ENCODE measurements around the gene PIP4P1. TPM values are rescaled to one million over a fixed set of nuclear protein-coding genes. Genes with fewer than 3 reads are reported as not detected.
A peak's percentile ranks its signal among the peaks of the same experiment; 100 is the strongest.
"Not testable (repeated sequence)": the region's sequence is repeated elsewhere in the genome, so short reads cannot be mapped to it uniquely, and the experiment has no call there.

The PIP4P1 gene
- total RNA-seq: 10 to 100 TPM; 20.7 to 41.0 (median 24.6) TPM

DNA sequence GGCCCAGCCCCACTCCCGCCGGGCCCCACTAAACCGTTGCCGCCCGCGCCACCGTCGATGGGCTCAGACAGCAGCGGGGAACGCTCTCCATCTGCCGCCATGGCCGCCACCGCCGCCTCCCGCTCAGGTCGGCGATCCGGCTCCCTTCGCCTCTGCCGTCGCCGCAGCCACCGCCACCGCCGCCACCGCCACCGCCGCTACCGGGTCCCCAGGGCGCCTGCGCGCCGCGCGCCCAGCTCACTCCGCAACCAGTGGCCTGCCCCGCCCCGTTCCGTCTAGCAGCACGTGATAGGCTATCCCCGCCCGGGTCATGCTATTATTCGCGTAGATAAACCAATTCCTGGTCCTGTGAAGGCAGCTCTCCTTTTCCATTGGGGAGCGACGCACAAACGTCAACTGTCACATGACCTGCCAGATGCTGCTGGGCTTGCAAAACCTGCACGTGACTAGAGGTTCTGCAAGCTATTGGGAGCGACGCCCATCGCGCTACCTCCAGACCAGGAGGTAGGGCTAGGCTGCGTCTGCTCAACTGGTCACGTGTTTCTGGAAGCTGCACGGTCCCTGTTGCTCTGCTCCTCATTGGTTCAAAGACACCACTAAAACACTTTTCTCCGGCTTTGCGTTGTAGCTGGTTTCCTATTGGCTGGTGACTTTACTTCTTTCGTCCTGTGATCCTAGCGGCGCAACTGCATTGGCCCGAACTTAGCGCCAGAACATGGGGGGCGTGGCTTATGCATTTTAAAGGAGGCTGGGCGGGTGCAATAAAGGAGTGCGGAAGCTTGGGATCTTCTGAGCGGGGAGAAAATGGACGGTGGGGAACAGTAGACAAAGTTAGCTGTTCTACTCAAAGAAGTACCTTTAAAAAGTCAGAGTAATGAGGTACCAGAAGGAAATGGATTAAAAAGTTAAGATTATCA is at the start of gene PIP4P1:
TSS of gene PIP4P1 (minus strand) at position 210 of the 917 bp plus-strand sequence. CDS start at position 101, 109 bp downstream.
- H3K27ac ChIP-seq: peak within 1 kb of the TSS; percentile 82 to 93
- WGBS, 10 experiments: 0 to 11% (median 0%) methylated on average over 1 to 22 of the region's 67 CpGs; no CpG with 5 or more reads in 2 of the 10 experiments
- H3K4me1 ChIP-seq (replicated peaks in 1 of 2): peaks cover 9 to 12% of the 10 kb centered on the region in 2 donors
- in situ Hi-C loops (cut with MboI; ENCODE audit: low pct_unique_long_range_greater_than_20kb in 2 of 9, low sequenced_read_pairs in 9 of 9, unreplicated experiment in 9 of 9): loop anchor here in 2 of 9 experiments (25.0 kb wide), 1 partner anchor 124 kb away; the partner anchor contains the start of genes CCNB1IP1 (in 2 of the 2) and PARP2 (in 2 of the 2)
- ATAC-seq (replicated peaks in 6 of 8): peak; percentile 91 to 97 (median 97)
- H3K4me3 ChIP-seq: peak within 1 kb of the TSS; percentile 56 to 88 (median 70)

DNA sequence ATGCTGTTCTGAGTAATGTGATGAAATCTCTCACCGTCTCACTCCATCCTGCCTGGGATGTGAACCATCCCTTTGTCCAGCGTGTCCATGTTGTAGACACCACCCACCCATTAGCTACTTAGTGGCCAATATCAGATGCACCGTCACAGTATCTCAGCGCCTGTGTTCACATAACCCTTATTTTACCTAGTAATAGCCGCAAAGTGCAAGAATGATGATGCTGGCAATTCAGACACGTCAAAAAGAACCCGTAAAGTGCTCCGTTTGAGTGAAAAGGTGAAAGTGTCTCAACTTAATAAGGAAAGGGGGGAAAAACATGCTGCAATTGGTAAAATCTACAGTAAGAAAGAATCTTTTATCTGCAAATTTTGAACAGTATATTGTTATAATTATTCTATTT is 47.1 kb upstream of the PIP4P1 start:
- Histone ChIP-seq H3K4me1 (replicated peaks in 1 of 2) (no peaks in the 10 kb centered on the region), H3K4me3 (no peak overlapping the region), H3K27ac (no peak overlapping the region)
- ATAC-seq (replicated peaks in 6 of 8): no peak
- 60 to 96% (median 84%) methylated on average over 4 to 8 of the region's 8 CpGs; no CpG with 5 or more reads in 1 of the 10 experiments for WGBS, 10 experiments
- in situ Hi-C loops (cut with MboI; ENCODE audit: low pct_unique_long_range_greater_than_20kb in 2 of 9, low sequenced_read_pairs in 9 of 9, unreplicated experiment in 9 of 9): no loop called here

DNA sequence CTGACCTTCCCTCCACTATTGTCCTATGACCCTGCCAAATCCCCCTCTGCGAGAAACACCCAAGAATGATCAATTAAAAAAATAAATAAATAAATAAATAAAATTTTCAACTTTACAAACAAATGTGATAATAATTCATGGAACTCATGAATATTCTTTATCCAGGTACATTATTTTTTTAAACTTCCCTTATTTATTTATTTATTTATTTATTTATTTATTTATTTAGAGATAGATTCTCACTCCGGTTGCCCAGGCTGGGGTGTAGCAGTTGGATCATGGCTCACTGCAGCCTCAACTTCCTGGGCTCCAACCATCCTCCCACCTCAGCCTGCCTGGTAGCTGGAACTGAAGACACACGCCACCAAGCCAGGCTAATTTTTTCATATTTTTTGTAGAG is 46.3 kb upstream of the PIP4P1 start:
- 43 to 100% (median 85%) methylated on average over 1 to 2 of the region's 3 CpGs; no CpG with 5 or more reads in 2 of the 10 experiments for WGBS, 10 experiments
- H3K27ac ChIP-seq; H3K4me1 ChIP-seq (replicated peaks in 1 of 2); in situ Hi-C loops (cut with MboI; ENCODE audit: low pct_unique_long_range_greater_than_20kb in 2 of 9, low sequenced_read_pairs in 9 of 9, unreplicated experiment in 9 of 9); H3K4me3 ChIP-seq; ATAC-seq (replicated peaks in 6 of 8): not testable (repeated sequence)

DNA sequence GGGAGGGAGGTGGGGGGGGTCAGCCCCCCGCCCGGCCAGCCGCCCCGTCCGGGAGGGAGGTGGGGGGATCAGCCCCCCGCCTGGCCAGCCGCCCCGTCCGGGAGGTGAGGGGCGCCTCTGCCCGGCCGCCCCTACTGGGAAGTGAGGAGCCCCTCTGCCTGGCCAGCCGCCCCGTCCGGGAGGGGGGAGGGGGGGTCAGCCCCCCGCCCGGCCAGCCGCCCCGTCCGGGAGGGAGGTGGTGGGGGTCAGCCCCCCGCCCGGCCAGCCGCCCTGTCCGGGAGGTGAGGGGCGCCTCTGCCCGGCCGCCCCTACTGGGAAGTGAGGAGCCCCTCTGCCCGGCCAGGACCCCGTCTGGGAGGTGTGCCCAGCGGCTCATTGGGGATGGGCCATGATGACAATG is 45.5 kb upstream of the PIP4P1 start:
- H3K27ac ChIP-seq; in situ Hi-C loops (cut with MboI; ENCODE audit: low pct_unique_long_range_greater_than_20kb in 2 of 9, low sequenced_read_pairs in 9 of 9, unreplicated experiment in 9 of 9); ATAC-seq (replicated peaks in 6 of 8); H3K4me3 ChIP-seq; H3K4me1 ChIP-seq (replicated peaks in 1 of 2): not testable (repeated sequence)
- WGBS, 10 experiments: no CpG with 5 or more reads among the region's 30 CpGs

DNA sequence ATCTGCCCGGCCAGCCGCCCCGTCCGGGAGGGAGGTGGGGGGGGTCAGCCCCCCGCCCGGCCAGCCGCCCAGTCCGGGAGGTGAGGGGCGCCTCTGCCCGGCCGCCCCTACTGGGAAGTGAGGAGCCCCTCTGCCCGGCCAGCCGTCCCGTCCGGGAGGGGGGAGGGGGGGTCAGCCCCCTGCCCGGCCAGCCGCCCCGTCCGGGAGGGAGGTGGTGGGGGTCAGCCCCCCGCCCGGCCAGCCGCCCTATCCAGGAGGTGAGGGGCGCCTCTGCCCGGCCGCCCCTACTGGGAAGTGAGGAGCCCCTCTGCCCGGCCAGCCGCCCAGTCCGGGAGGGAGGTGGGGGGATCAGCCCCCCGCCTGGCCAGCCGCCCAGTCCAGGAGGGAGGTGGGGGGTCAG is 45.0 kb upstream of the PIP4P1 start:
- no CpG with 5 or more reads among the region's 30 CpGs for WGBS, 10 experiments
- H3K4me1 ChIP-seq (replicated peaks in 1 of 2); H3K27ac ChIP-seq; in situ Hi-C loops (cut with MboI; ENCODE audit: low pct_unique_long_range_greater_than_20kb in 2 of 9, low sequenced_read_pairs in 9 of 9, unreplicated experiment in 9 of 9); H3K4me3 ChIP-seq; ATAC-seq (replicated peaks in 6 of 8): not testable (repeated sequence)

DNA sequence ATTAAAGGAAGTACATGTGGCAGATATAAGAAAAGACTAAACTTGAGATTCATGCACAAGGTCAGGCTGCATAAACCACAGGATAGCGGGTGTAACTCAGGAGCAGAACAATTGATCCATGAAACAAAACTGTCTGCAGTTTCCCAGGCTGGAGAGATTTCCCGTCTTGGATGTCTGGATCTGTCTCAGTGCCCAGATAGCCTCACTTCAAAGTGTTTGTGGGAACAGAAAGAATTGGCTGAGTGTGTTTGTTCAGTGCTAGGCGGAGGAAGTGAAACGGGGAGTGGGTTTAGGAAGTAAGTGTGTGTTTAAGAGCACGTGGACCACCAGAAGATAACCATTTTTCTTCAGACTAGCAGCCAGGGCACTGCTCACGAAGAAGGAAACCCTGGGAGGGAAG is 42.7 kb upstream of the PIP4P1 start:
- Histone ChIP-seq H3K27ac (no peak overlapping the region), H3K4me3 (no peak overlapping the region), H3K4me1 (replicated peaks in 1 of 2) (no peaks in the 10 kb centered on the region)
- WGBS, 10 experiments: 24 to 75% (median 57%) methylated on average over 2 to 5 of the region's 6 CpGs; no CpG with 5 or more reads in 2 of the 10 experiments
- peak in 2 of 8 experiments; percentile 54 to 73 for ATAC-seq (replicated peaks in 6 of 8)
- in situ Hi-C loops (cut with MboI; ENCODE audit: low pct_unique_long_range_greater_than_20kb in 2 of 9, low sequenced_read_pairs in 9 of 9, unreplicated experiment in 9 of 9): no loop called here

DNA sequence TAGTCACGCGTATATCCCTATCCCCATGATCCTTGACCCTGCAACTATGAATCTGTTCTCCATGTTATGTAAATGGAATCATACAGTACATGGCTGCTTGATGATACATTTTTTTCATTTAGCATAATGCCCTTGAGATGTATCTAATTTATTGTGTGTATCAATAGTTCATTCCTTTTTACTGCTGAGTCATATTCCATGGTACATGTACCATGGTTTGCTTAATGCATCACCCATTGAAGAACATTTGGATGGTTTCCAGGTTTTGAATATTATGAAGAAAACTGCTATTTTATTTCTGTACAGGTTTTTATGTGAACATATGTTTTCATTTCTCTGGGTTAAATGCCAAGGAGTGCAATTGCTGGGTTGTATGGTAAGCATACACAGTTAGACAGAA is 40.1 kb upstream of the PIP4P1 start:
- in situ Hi-C loops (cut with MboI; ENCODE audit: low pct_unique_long_range_greater_than_20kb in 2 of 9, low sequenced_read_pairs in 9 of 9, unreplicated experiment in 9 of 9): no loop called here
- ATAC-seq (replicated peaks in 6 of 8): peak in 1 of 8 experiments; percentile 61

DNA sequence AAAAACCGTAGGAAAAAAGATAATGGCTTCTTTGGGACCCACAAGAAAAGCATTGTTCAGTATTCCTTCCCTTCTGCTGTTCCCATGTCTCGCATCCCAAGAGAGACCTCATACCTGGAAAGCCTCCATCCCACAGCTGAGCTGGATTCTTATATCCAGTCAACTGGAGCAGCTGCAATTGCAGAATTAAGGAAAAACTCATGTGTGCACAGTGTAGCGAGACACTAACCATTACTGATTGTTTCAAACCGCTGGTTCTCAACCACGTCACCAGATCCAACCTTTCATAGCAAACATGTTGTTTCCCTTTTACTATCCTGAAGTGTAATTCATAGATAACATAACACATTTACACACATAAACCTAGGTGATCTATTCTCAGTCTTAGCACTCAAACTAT is 38.6 kb upstream of the PIP4P1 start:
- in situ Hi-C loops (cut with MboI; ENCODE audit: low pct_unique_long_range_greater_than_20kb in 2 of 9, low sequenced_read_pairs in 9 of 9, unreplicated experiment in 9 of 9): no loop called here
- ATAC-seq (replicated peaks in 6 of 8): no peak
- WGBS, 10 experiments: 0 to 96% (median 88%) methylated on average over 1 to 5 of the region's 5 CpGs; no CpG with 5 or more reads in 1 of the 10 experiments
- H3K4me3 ChIP-seq: no peak overlapping the region
- no peaks in the 10 kb centered on the region for H3K4me1 ChIP-seq (replicated peaks in 1 of 2)
- H3K27ac ChIP-seq: no peak overlapping the region

More for the DNA sequence above, 40.1 kb upstream of the PIP4P1 start:
- H3K4me3 ChIP-seq: no peak overlapping the region
- 100% methylated on average over 2 of the region's 2 CpGs; no CpG with 5 or more reads in 7 of the 10 experiments for WGBS, 10 experiments
- H3K4me1 ChIP-seq (replicated peaks in 1 of 2): no peaks in the 10 kb centered on the region
- no peak overlapping the region for H3K27ac ChIP-seq

DNA sequence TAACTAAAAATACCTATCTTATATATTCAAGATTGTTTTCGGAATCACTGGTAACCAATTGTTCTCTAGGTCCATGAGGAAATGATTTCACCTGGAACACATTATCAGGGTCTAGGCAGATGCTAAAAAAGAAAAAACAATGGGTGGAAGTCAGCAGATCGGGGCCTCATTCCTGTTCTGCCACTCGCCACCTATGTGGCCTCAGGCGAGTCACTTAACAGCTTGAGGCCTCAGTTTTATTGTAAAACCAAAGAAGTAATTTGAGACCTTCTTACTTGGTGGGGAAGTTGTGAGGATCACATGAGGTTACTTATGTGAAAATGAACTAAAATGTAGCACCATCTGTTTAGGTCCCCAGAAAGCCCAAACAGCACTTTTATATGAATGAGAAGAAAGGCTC is 37.9 kb upstream of the PIP4P1 start:
- in situ Hi-C loops (cut with MboI; ENCODE audit: low pct_unique_long_range_greater_than_20kb in 2 of 9, low sequenced_read_pairs in 9 of 9, unreplicated experiment in 9 of 9): no loop called here
- H3K27ac ChIP-seq: no peak overlapping the region
- ATAC-seq (replicated peaks in 6 of 8): peak in 1 of 8 experiments; percentile 56
- H3K4me3 ChIP-seq: no peak overlapping the region
- WGBS, 10 experiments: 15 to 100% (median 54%) methylated on average over 1 to 4 of the region's 4 CpGs
- H3K4me1 ChIP-seq (replicated peaks in 1 of 2): no peaks in the 10 kb centered on the region

DNA sequence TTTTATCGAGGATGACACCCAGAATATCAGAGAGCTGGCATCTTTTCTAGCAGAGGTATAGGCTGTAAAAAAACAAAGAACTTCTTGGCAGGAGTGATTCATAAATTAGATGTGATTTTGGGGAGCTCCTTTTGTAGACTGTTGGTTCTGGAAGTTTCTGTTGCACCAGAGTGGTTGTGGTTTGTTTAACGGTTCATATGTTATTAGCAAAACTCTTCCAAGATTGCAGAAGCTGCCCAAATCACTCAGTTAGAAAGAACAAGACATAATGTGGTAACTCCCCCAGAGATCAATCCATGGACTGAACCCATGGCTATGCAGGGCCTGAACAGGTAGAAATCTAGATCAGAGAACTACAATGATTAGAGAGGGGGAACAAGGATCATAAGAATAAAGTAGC is 37.4 kb upstream of the PIP4P1 start:
- H3K27ac ChIP-seq: no peak overlapping the region

DNA sequence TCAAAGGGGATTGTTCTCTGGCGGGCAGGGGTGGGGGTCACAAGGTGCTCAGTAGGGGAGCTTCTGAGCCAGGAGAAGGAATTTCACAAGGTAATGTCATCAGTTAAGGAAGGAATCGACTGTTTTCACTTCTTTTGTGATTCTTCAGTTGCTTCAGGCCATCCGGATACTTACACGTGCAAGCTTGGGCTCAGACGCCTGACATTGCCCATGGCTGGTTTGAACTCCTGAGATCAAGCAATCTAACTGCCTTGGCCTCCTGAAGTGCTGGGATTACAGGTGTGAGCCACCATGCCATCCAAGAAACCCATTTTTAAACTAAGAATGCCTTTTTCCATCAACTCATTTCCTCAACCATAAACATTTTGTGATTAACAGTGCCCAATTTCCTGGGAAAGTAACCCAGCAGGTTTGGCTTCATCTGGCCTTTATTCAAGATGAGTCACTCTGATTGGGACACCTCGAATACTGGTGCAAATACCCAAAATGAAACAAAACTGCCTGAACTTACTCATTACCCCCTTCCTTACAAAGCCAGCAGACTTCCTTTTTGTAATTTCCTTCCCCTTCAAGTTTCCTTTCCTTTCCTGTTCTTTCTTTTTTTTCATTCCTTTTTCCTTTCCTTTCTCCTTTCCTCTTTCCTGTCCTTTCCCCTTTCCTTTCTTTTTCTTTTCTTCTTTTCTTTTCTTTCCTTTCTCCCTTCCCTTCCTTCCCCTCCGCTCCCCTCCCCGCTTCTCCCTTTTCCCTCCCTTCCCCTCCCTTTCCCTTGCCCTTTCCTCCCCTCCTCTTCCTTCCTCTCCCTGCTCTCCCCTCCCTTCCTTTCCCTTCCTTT is 33.9 kb upstream of the PIP4P1 start:
- Histone ChIP-seq H3K27ac (no peak overlapping the region), H3K4me1 (replicated peaks in 1 of 2) (no peaks in the 10 kb centered on the region), H3K4me3 (no peak overlapping the region)
- ATAC-seq (replicated peaks in 6 of 8): no peak
- in situ Hi-C loops (cut with MboI; ENCODE audit: low pct_unique_long_range_greater_than_20kb in 2 of 9, low sequenced_read_pairs in 9 of 9, unreplicated experiment in 9 of 9): no loop called here
- whole genome bisulfite sequencing, 10 experiments: 0 to 100% (median 60%) methylated on average over 1 to 4 of the region's 8 CpGs; no CpG with 5 or more reads in 1 of the 10 experiments

More for the DNA sequence above, 37.4 kb upstream of the PIP4P1 start:
- ATAC-seq (replicated peaks in 6 of 8): no peak
- Histone ChIP-seq H3K4me3 (no peak overlapping the region), H3K4me1 (replicated peaks in 1 of 2) (no peaks in the 10 kb centered on the region)
- 33 to 100% (median 80%) methylated on average over 1 to 2 of the region's 2 CpGs; no CpG with 5 or more reads in 3 of the 10 experiments for WGBS, 10 experiments
- in situ Hi-C loops (cut with MboI; ENCODE audit: low pct_unique_long_range_greater_than_20kb in 2 of 9, low sequenced_read_pairs in 9 of 9, unreplicated experiment in 9 of 9): no loop called here

DNA sequence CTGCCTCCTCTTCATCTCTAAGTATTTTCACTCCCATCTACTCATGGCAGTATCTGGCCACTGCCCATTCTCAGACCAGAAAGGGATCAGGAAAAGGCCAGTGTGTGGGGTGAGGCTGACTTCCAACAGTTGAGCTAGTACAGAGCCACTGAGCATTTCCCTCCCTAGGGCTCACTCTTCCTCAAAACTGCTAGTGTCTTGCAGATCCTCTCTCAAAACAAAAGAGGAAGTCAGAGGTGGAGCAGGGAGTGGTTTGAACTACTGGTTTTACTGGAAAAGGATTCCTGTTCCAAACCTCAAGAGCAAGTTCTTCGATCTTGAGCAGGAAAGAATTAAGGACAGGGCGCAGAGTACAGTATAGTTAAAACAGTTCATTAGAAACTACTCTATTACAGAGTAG is 32.4 kb upstream of the PIP4P1 start:
- Histone ChIP-seq H3K4me1 (replicated peaks in 1 of 2) (no peaks in the 10 kb centered on the region), H3K27ac (no peak overlapping the region), H3K4me3 (no peak overlapping the region)
- no peak for ATAC-seq (replicated peaks in 6 of 8)
- 44 to 90% (median 61%) methylated on average over 1 to 2 of the region's 2 CpGs; no CpG with 5 or more reads in 5 of the 10 experiments for WGBS, 10 experiments
- in situ Hi-C loops (cut with MboI; ENCODE audit: low pct_unique_long_range_greater_than_20kb in 2 of 9, low sequenced_read_pairs in 9 of 9, unreplicated experiment in 9 of 9): no loop called here

DNA sequence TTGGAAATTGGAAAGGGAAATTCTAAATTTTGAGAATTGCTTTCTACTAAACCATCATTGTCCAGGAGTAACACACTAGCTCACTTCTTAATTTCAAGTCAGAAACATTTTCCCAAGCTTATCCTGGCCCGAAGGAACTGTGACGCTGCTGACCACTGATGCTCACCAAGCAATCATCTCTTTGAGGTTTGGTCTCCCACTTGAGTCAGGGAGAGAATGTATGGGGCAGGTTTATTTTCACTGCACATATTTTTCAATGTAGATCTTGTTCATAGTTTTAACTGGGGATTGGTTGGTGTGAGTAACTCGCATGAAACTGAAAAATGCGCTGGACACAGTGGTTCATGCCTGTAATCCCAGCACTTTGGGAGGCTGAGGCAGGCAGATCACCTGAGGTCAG is 31.3 kb upstream of the PIP4P1 start:
- Histone ChIP-seq H3K27ac (no peak overlapping the region), H3K4me3 (no peak overlapping the region), H3K4me1 (replicated peaks in 1 of 2) (no peaks in the 10 kb centered on the region)
- WGBS, 10 experiments: 60 to 100% (median 95%) methylated on average over 1 to 4 of the region's 4 CpGs; no CpG with 5 or more reads in 1 of the 10 experiments
- in situ Hi-C loops (cut with MboI; ENCODE audit: low pct_unique_long_range_greater_than_20kb in 2 of 9, low sequenced_read_pairs in 9 of 9, unreplicated experiment in 9 of 9): no loop called here
- ATAC-seq (replicated peaks in 6 of 8): no peak
